KMS-11 (cell line): ENCODE data around the gene ZNF213.

Source experiments
- H2AFZ ChIP-seq: fragments of 200-600 bp; sonication (generic); 2 replicates; pipeline ENCODE4 v1.6.1; 2016; ENCODE audit warnings: antibody characterized with exemption, mixed run types, low read depth
- H3K27ac ChIP-seq: fragments of 200-600 bp; sonication (generic); 2 replicates; pipeline ENCODE4 v1.6.1; 2016; ENCODE audit warnings: mild to moderate bottlenecking, mixed run types
- H3K27me3 ChIP-seq: fragments of 200-600 bp; sonication (generic); 2 replicates; pipeline ENCODE4 v1.6.1; 2017; ENCODE audit warnings: mild to moderate bottlenecking, low read depth, mixed run types, moderate library complexity; ENCODE audit not compliant: insufficient read depth
- H3K36me3 ChIP-seq: fragments of 200-600 bp; sonication (generic); 2 replicates; pipeline ENCODE4 v1.6.1; 2017; ENCODE audit warnings: mild to moderate bottlenecking, mixed run types; ENCODE audit not compliant: insufficient read depth
- H3K4me1 ChIP-seq: fragments of 200-600 bp; sonication (generic); 2 replicates; pipeline ENCODE4 v1.6.1; 2016; ENCODE audit warnings: mild to moderate bottlenecking, low read depth, mixed run types; ENCODE audit not compliant: poor library complexity, severe bottlenecking
- H3K4me2 ChIP-seq: fragments of 200-600 bp; sonication (generic); 2 replicates; pipeline ENCODE4 v1.7.0; 2016; ENCODE audit warnings: mild to moderate bottlenecking, mixed run types
- H3K4me3 ChIP-seq: fragments of 200-600 bp; sonication (generic); IDR thresholded peaks from 2 replicates; pipeline ENCODE4 v1.6.1; 2017; ENCODE audit warnings: low read depth, low read length, mixed read lengths; ENCODE audit not compliant: insufficient read depth
- H3K79me2 ChIP-seq: fragments of 200-600 bp; sonication (generic); 2 replicates; pipeline ENCODE4 v1.6.1; 2016; ENCODE audit warnings: low read depth, mixed run types; ENCODE audit not compliant: insufficient read depth
- H3K9ac ChIP-seq: fragments of 200-600 bp; sonication (generic); 2 replicates; pipeline ENCODE4 v1.6.1; 2016; ENCODE audit warnings: mild to moderate bottlenecking, mixed run types
- H4K20me1 ChIP-seq: fragments of 200-600 bp; sonication (generic); 2 replicates; pipeline ENCODE4 v1.6.1; 2016; ENCODE audit warnings: mild to moderate bottlenecking, mixed run types; ENCODE audit not compliant: insufficient read depth
- CTCF ChIP-seq: fragments of 200-600 bp; sonication (generic); conservative IDR thresholded peaks from 2 replicates; pipeline ENCODE4 v1.6.1; 2017; ENCODE audit warnings: low read depth, mild to moderate bottlenecking, antibody characterized with exemption, low read length, moderate library complexity, mixed read lengths

The ZNF213 gene

GRCh38 chr16:3115561-3115960 lies 19.3 kb upstream of the ZNF213 start:
- H3K4me1 ChIP-seq: no peaks in the 10 kb centered on the region
- H3K27ac ChIP-seq: no peak overlapping the region
- 0 out of 2 replicates have a peak, but pooled peaks have one; percentile 10 for TF ChIP-seq CTCF
- no peak overlapping the region for H3K4me3 ChIP-seq
- no peak overlapping the region for H3K4me2 ChIP-seq
- H4K20me1 ChIP-seq: no peaks in the 10 kb centered on the region
- no peak overlapping the region for H2AFZ ChIP-seq
- peaks cover 66% of the 10 kb centered on the region for H3K27me3 ChIP-seq
- no peaks in the 10 kb centered on the region for H3K79me2 ChIP-seq
- H3K36me3 ChIP-seq: no peaks in the 10 kb centered on the region
- H3K9ac ChIP-seq: no peak overlapping the region

DNA sequence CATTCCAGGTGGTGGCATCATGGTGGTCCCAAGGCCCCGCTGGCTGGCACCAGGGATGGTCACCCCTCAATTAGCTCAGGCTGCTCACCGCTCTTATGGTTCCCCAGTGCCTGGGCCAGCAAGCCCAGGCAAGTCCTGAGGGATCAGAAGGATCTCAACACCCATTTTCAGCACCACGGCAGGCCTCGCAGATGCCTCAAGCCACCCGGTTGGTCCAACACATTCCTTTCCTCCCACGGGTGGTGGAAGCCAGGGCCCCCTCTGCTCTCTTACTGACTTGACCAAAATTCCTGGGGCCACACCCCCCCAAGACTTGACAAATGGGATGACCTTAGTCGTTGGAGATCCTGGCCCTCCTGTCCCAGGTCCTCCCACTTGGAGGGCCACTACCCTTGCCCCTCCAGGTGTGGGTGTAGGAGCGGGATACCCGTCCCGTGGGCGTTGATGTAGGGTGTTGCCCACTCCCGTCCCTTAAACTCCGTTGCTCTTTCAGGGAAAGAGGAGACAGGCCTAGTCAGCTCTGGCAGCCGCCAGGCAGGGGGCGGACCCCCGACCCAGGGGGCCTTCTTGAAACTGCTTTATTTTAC lies 16.5 kb upstream of the ZNF213 start:
- Histone ChIP-seq H3K4me2 (no peak overlapping the region), H3K27me3 (peaks cover 55% of the 10 kb centered on the region), H3K4me3 (no peak overlapping the region), H3K36me3 (no peaks in the 10 kb centered on the region), H3K4me1 (peaks cover 3% of the 10 kb centered on the region), H3K9ac (no peak overlapping the region), H3K79me2 (no peaks in the 10 kb centered on the region), H3K27ac (no peak overlapping the region), H4K20me1 (no peaks in the 10 kb centered on the region), H2AFZ (no peak overlapping the region)
- no peak for TF ChIP-seq CTCF

GRCh38 chr16:3118846-3119245 lies 16.0 kb upstream of the ZNF213 start:
- Histone ChIP-seq H2AFZ (no peak overlapping the region), H3K4me1 (peaks cover 8% of the 10 kb centered on the region), H3K27ac (no peak overlapping the region), H3K36me3 (no peaks in the 10 kb centered on the region), H3K4me2 (no peak overlapping the region), H3K9ac (no peak overlapping the region), H4K20me1 (no peaks in the 10 kb centered on the region), H3K79me2 (no peaks in the 10 kb centered on the region), H3K4me3 (no peak overlapping the region), H3K27me3 (peaks cover 54% of the 10 kb centered on the region)
- no peak for TF ChIP-seq CTCF

- H3K27ac ChIP-seq: no peak overlapping the region
- no peaks in the 10 kb centered on the region for H3K79me2 ChIP-seq
- no peaks in the 10 kb centered on the region for H4K20me1 ChIP-seq
- H3K27me3 ChIP-seq: peaks cover 50% of the 10 kb centered on the region
- no peak for TF ChIP-seq CTCF
- H2AFZ ChIP-seq: no peak overlapping the region
- H3K4me1 ChIP-seq: peaks cover 8% of the 10 kb centered on the region
- no peak overlapping the region for H3K4me2 ChIP-seq
- no peak overlapping the region for H3K9ac ChIP-seq
- no peak overlapping the region for H3K4me3 ChIP-seq
- H3K36me3 ChIP-seq: no peaks in the 10 kb centered on the region
Measured at GRCh38 chr16:3119286-3119685, 15.5 kb upstream of the ZNF213 start.
